DND-41 (cell line): Measurements from ENCODE around the gene ADRB2.

Source experiments
- ATAC-seq: fragments of 200-7000 bp; cut with Tn5 transposase; 3 replicates; pipeline ENCODE4 v1.9.1; 2021; ENCODE audit warnings: low read depth; ENCODE audit not compliant: insufficient read depth
- DNase-seq: peaks from one replicate; pipeline ENCODE4 v3.0.0-alpha.2; 2020
- H2AFZ ChIP-seq: 2 replicates; pipeline ENCODE4 v1.6.0; 2012; ENCODE audit warnings: low read depth, low read length
- H3K27ac ChIP-seq: 2 replicates; pipeline ENCODE4 v1.5.1; 2012; ENCODE audit warnings: low read length, inconsistent platforms
- H3K27me3 ChIP-seq: fragments of 200-600 bp; sonication (generic); 2 replicates; pipeline ENCODE4 v1.6.0; 2012; ENCODE audit warnings: low read length, mild to moderate bottlenecking, inconsistent platforms; ENCODE audit not compliant: insufficient read depth, poor library complexity
- H3K36me3 ChIP-seq: 2 replicates; pipeline ENCODE4 v1.5.1; 2012; ENCODE audit warnings: low read length, inconsistent platforms; ENCODE audit not compliant: insufficient read depth
- H3K4me1 ChIP-seq: 2 replicates; pipeline ENCODE4 v1.5.1; 2012; ENCODE audit warnings: mild to moderate bottlenecking, low read length; ENCODE audit not compliant: insufficient read depth
- H3K4me2 ChIP-seq: 2 replicates; pipeline ENCODE4 v1.6.0; 2012; ENCODE audit warnings: mild to moderate bottlenecking, moderate library complexity, low read length, inconsistent platforms; ENCODE audit not compliant: insufficient read depth
- H3K4me3 ChIP-seq, 2 experiments: fragments of 200-600 bp in 1 of 2; shearing (Covaris generic) in 1 of 2; 2 replicates each; pipeline ENCODE4 v1.5.1; 2012 to 2016; ENCODE audit warnings: inconsistent platforms in 2 of 2, low read length in 2 of 2, mild to moderate bottlenecking in 2 of 2, low read depth in 1 of 2, moderate library complexity in 1 of 2
- H3K79me2 ChIP-seq: 2 replicates; pipeline ENCODE4 v1.6.0; 2012; ENCODE audit warnings: low read length, inconsistent platforms; ENCODE audit not compliant: insufficient read depth
- H3K9ac ChIP-seq: 2 replicates; pipeline ENCODE4 v1.6.0; 2012; ENCODE audit warnings: low read depth, mild to moderate bottlenecking, inconsistent platforms, low read length, moderate library complexity
- H3K9me3 ChIP-seq: 2 replicates; pipeline ENCODE4 v1.5.1; 2012; ENCODE audit warnings: low read length, moderate library complexity, mild to moderate bottlenecking, inconsistent platforms; ENCODE audit not compliant: insufficient read depth, severe bottlenecking
- H4K20me1 ChIP-seq: 2 replicates; pipeline ENCODE4 v1.6.0; 2012; ENCODE audit warnings: low read length; ENCODE audit not compliant: insufficient read depth
- CTCF ChIP-seq: IDR thresholded peaks from 2 replicates; pipeline ENCODE4 v1.5.1; 2012; ENCODE audit warnings: borderline replicate concordance, low read length, moderate library complexity, mild to moderate bottlenecking; ENCODE audit not compliant: poor library complexity, severe bottlenecking; ENCODE audit errors: extremely low read depth
- EZH2 ChIP-seq: IDR thresholded peaks from 3 replicates; pipeline ENCODE4 v1.6.1; 2012; ENCODE audit warnings: borderline replicate concordance, low read depth, mild to moderate bottlenecking, moderate library complexity, low read length, inconsistent platforms; ENCODE audit not compliant: severe bottlenecking

Gene ADRB2

GRCh38 chr5:148829734-148830133 is 3.3 kb downstream of the ADRB2 start:
- Histone ChIP-seq H3K4me3 (no peak overlapping the region), H3K27me3 (peaks cover 6% of the 10 kb centered on the region), H3K27ac (no peak overlapping the region), H3K9me3 (no peaks in the 10 kb centered on the region), H3K9ac (no peak overlapping the region), H3K4me2 (no peak overlapping the region), H3K4me1 (no peaks in the 10 kb centered on the region), H4K20me1 (no peaks in the 10 kb centered on the region), H2AFZ (no peak overlapping the region), H3K36me3 (no peaks in the 10 kb centered on the region), H3K79me2 (no peaks in the 10 kb centered on the region)
- no peak for TF ChIP-seq CTCF
- TF ChIP-seq EZH2: no peak
- DNase-seq (no peak), ATAC-seq (no peak)

- no peak overlapping the region for H3K27ac ChIP-seq
- TF ChIP-seq EZH2 (no peak), CTCF (no peak)
- DNase-seq (no peak), ATAC-seq (no peak)
- no peaks in the 10 kb centered on the region for H3K79me2 ChIP-seq
- peaks cover 6% of the 10 kb centered on the region for H3K27me3 ChIP-seq
- H3K36me3 ChIP-seq: no peaks in the 10 kb centered on the region
- H3K9me3 ChIP-seq: no peaks in the 10 kb centered on the region
- no peaks in the 10 kb centered on the region for H4K20me1 ChIP-seq
- H2AFZ ChIP-seq: no peak overlapping the region
- H3K4me2 ChIP-seq: no peak overlapping the region
- no peaks in the 10 kb centered on the region for H3K4me1 ChIP-seq
- no peak overlapping the region for H3K9ac ChIP-seq
- no peak overlapping the region for H3K4me3 ChIP-seq
These were observed 3.8 kb downstream of the ADRB2 start for GRCh38 chr5:148830211-148830610.

- peaks cover 6% of the 10 kb centered on the region for H3K27me3 ChIP-seq
- H3K27ac ChIP-seq: no peak overlapping the region
- H3K79me2 ChIP-seq: no peaks in the 10 kb centered on the region
- H3K4me1 ChIP-seq: no peaks in the 10 kb centered on the region
- no peak for ATAC-seq
- no peaks in the 10 kb centered on the region for H4K20me1 ChIP-seq
- no peak for TF ChIP-seq EZH2
- no peak for TF ChIP-seq CTCF
- no peak overlapping the region for H3K4me2 ChIP-seq
- no peak overlapping the region for H3K9ac ChIP-seq
- no peak overlapping the region for H3K4me3 ChIP-seq
- no peaks in the 10 kb centered on the region for H3K9me3 ChIP-seq
- H2AFZ ChIP-seq: no peak overlapping the region
- DNase-seq: no peak
- no peaks in the 10 kb centered on the region for H3K36me3 ChIP-seq
These were observed 5.5 kb downstream of the ADRB2 start for GRCh38 chr5:148831590-148832565.
